GM10248 (cell line): ENCODE results near the gene CHST13.

Experiments
- CTCF ChIA-PET: fragments of 300-600 bp; sonication (Branson Sonifier 250); formaldehyde crosslinking; extraction: SDS; loops from one replicate; lab custom pipeline; 2021; ENCODE audit warnings: antibody characterized with exemption; lab: Yijun Ruan, JAX
- POLR2A ChIA-PET: fragments of 350-650 bp; sonication (Branson Sonifier 250); formaldehyde crosslinking; extraction: SDS; loops from one replicate; lab custom pipeline; 2020; ENCODE audit warnings: antibody characterized with exemption; lab: Yijun Ruan, JAX
- DNase-seq: peaks from one replicate; pipeline ENCODE4 v3.0.0; 2012; ENCODE audit errors: extremely low spot score
- CTCF ChIP-seq: IDR thresholded peaks from 2 replicates; pipeline ENCODE4 v1.5.1; 2012; ENCODE audit warnings: mild to moderate bottlenecking, low read depth; ENCODE audit errors: extremely low read depth, missing control alignments, control extremely low read depth

The CHST13 gene

DNA sequence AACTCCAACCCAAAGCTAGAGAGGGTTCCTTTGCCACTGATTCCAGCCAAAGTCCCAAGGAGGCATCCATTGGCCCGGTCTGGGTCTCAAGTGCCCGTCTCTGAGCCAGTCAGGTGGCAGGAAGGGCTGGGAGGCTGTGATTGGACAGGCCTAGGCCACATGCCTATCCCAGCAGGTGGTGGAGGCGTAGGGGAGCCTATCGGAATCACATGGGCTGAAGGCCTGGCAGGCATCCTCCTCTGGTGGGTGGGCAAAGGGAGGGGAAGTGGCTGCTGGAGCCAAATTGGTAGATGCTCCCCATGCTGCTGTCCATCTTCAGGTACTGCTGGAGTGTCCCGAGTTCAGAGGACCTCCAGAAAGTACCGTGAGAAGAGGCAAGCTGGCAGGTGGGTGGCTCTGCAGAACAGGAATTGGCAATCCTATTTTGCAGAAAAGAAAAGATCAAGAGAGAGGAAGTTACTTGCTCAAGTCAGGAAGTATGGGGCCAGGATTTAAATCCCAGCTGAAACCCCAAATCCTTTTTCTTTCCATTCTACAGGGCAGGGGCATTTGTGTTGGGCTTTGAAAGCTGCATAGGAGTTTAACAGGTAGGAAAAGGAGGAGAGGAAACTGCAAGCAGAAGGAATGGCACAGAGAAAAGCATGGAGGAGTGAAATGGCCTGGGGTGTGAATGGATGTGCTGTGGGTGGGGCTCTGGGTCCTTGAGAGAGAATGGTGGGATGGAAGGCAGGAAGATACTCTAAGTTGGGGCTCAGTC is 3.7 kb downstream of the CHST13 start:
- TF ChIP-seq CTCF = no peak
- no peak for DNase-seq
- CTCF ChIA-PET = interaction anchor here (1.1 to 1.7 kb wide), 4 partner anchors 9 to 1020 kb away, joined by 4 to 7 read pairs (median 4); no protein-coding TSS in a partner anchor
- POLR2A ChIA-PET = no interaction called here

DNA sequence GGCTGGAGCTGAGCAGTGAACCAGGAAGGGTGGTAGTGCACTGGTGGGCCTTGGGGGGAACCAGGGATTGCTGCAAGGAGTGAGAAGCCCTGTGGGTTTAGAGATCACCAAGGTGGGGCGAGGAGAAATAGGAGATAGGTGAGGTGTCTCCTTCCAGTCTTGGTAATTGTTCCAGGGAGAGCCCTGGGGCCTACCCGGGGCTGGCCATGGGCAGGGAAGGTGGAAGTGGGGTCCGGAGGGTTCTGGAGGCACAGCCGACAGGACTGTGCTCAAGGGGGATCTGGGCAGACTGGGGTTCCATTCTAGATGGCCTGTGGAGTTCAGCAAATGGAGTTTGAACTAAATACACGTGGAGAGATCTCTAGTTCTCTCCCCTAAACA is 4.5 kb downstream of the CHST13 start:
- no peak for TF ChIP-seq CTCF
- POLR2A ChIA-PET = no interaction called here
- DNase-seq = no peak
- CTCF ChIA-PET = interaction anchor here (1.7 kb wide), 1 partner anchor 9 kb away, joined by 4 read pairs; no protein-coding TSS in a partner anchor

- DNase-seq = no peak
- ChIA-PET CTCF (interaction anchor here (1.7 kb wide), 1 partner anchor 10 kb away, joined by 4 read pairs; no protein-coding TSS in a partner anchor), POLR2A (no interaction called here)
- TF ChIP-seq CTCF = no peak
Measured at GRCh38 chr3:126528800-126529541, 5.0 kb downstream of the CHST13 start.

DNA sequence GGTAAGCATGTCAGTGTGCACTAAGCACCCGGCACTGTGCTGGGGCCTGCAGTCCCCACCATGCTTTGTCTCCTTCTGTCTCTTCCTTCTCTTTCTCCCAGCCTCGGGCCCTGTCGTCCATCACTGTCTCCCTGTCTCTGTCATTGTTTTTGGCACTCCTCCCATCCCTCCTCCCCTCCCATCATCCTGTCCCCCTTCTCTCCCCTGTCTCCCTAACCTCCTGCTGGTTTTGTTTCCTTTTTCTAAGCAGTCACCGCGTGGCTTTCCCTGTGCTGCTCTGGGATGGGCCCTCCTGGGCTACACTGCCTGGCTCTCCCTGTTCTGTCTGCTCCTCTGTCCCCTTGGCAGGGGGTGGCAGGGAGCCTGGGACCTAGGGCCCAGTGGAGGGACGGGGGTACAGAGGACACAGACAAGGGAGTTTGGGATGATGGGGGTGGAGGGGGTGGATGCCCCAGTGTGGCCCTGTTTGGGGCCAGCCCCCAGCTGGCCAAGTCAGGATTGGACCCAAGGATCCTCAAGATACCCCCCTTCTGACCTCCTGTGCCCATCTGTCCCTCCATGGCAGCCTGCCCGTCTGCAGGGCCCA is 5.7 kb downstream of the CHST13 start:
- CTCF ChIA-PET = no interaction called here
- no peak for TF ChIP-seq CTCF
- DNase-seq = no peak
- POLR2A ChIA-PET = no interaction called here

- no peak for DNase-seq
- CTCF ChIA-PET = interaction anchor here (1.1 to 1.7 kb wide), 2 partner anchors 8 to 11 kb away, joined by 4 to 5 read pairs; no protein-coding TSS in a partner anchor
- POLR2A ChIA-PET = no interaction called here
- no peak for TF ChIP-seq CTCF
Measured at GRCh38 chr3:126530171-126531050, 6.5 kb downstream of the CHST13 start.

GRCh38 chr3:126531051-126531330 is 7.0 kb downstream of the CHST13 start:
- no peak for DNase-seq
- no peak for TF ChIP-seq CTCF
- ChIA-PET POLR2A (no interaction called here), CTCF (interaction anchor here (1.1 to 1.7 kb wide), 2 partner anchors 9 to 11 kb away, joined by 4 to 5 read pairs; no protein-coding TSS in a partner anchor)
